ENCODE data around the gene RBM4B. TPM values are rescaled to one million over a fixed set of nuclear protein-coding genes. Genes with fewer than 3 reads are reported as not detected.

Gene RBM4B
- total RNA-seq, 1 donor from 2014 or later: 9.5 TPM

DNA sequence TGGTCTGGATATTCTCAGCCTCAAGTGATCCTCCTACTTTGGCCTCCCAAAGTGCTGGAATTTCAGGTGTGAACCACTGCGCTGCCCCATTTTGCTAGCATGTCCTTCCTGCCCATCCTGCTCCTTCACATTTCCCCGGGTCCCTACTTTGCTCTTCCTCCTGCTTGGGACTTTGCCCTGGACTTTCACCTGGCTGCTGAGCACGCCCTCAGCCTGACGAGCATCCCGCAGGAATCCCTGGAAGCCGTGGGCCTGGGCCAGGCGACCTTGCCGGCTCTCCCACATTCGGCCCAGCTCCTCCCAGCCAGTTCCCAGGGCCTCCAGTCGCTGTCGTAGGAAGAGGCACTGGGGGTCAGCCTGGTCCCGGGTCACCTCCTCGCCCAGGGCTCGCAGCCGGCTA is 22.6 kb upstream of the RBM4B start:
- Histone ChIP-seq H3K27ac (no peak overlapping the region), H3K4me1 (no peaks in the 10 kb centered on the region), H3K4me3 (no peak overlapping the region), H3K27me3 (no peaks in the 10 kb centered on the region), H3K36me3 (no peaks in the 10 kb centered on the region), H3K9me3 (no peaks in the 10 kb centered on the region)
- DNase-seq (no peak), ATAC-seq (no peak)
- TF ChIP-seq CTCF (IDR thresholded peaks at IDR 0.05): no peak
- intact Hi-C loops (cut with DNase I): no loop called here

- DNase-seq (no peak), ATAC-seq (no peak)
- no peak for TF ChIP-seq CTCF (IDR thresholded peaks at IDR 0.05)
- intact Hi-C loops (cut with DNase I): loop anchor here (5.0 kb wide), 1 partner anchor 134 kb away; no protein-coding TSS in a partner anchor
- Histone ChIP-seq H3K27ac (no peak overlapping the region), H3K4me3 (no peak overlapping the region), H3K27me3 (no peaks in the 10 kb centered on the region), H3K4me1 (no peaks in the 10 kb centered on the region), H3K36me3 (no peaks in the 10 kb centered on the region), H3K9me3 (no peaks in the 10 kb centered on the region)
Observed at GRCh38 chr11:66698491-66698890, 20.8 kb upstream of the RBM4B start.

- Histone ChIP-seq H3K27ac (no peak overlapping the region), H3K27me3 (no peaks in the 10 kb centered on the region), H3K36me3 (no peaks in the 10 kb centered on the region), H3K9me3 (no peaks in the 10 kb centered on the region), H3K4me1 (no peaks in the 10 kb centered on the region), H3K4me3 (no peak overlapping the region)
- TF ChIP-seq CTCF (IDR thresholded peaks at IDR 0.05): no peak
- intact Hi-C loops (cut with DNase I): loop anchor here (5.0 kb wide), 1 partner anchor 134 kb away; no protein-coding TSS in a partner anchor
- DNase-seq (no peak), ATAC-seq (no peak)
Observed at GRCh38 chr11:66697988-66698387, 20.3 kb upstream of the RBM4B start.

- no peak overlapping the region for H3K27ac ChIP-seq
- H3K27me3 ChIP-seq: no peaks in the 10 kb centered on the region
- no peak overlapping the region for H3K4me3 ChIP-seq
- intact Hi-C loops (cut with DNase I): loop anchor here (5.0 kb wide), 1 partner anchor 136 kb away; no protein-coding TSS in a partner anchor
- H3K4me1 ChIP-seq: no peaks in the 10 kb centered on the region
- DNase-seq (no peak), ATAC-seq (no peak)
- TF ChIP-seq CTCF (IDR thresholded peaks at IDR 0.05): no peak
- H3K36me3 ChIP-seq: no peaks in the 10 kb centered on the region
- no peaks in the 10 kb centered on the region for H3K9me3 ChIP-seq
Observed at GRCh38 chr11:66696146-66696545, 18.5 kb upstream of the RBM4B start.

DNA sequence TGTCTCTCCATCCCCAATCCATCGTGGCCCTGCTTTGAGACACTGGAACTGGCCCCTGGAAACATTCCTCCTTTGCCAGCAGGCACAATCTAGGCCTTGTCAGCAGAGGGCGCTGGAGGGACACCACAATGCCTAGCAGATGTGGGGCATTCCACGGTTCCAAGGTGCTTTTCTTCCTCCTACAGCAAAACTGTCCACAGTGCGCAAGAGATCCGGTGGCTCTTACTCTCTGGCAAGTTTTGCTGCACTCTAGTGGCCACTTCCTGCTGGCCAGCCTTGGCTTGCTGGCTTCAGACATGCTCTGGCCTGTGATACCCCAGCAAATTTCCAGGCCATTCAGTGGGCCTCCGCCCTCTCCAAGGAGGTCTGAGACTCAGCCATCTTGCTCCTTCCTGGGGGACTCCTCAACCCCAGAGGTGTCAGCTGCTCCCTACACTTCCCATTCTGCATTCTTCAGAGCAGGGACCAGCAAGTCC is 17.1 kb upstream of the RBM4B start:
- Histone ChIP-seq H3K4me1 (no peaks in the 10 kb centered on the region), H3K9me3 (no peaks in the 10 kb centered on the region), H3K27ac (no peak overlapping the region), H3K27me3 (no peaks in the 10 kb centered on the region), H3K4me3 (no peak overlapping the region), H3K36me3 (no peaks in the 10 kb centered on the region)
- intact Hi-C loops (cut with DNase I): loop anchor here (5.0 kb wide), 1 partner anchor 138 kb away; no protein-coding TSS in a partner anchor
- ATAC-seq (peak; percentile 96), DNase-seq (peak; percentile 91)
- TF ChIP-seq CTCF (IDR thresholded peaks at IDR 0.05): peak; percentile 90

DNA sequence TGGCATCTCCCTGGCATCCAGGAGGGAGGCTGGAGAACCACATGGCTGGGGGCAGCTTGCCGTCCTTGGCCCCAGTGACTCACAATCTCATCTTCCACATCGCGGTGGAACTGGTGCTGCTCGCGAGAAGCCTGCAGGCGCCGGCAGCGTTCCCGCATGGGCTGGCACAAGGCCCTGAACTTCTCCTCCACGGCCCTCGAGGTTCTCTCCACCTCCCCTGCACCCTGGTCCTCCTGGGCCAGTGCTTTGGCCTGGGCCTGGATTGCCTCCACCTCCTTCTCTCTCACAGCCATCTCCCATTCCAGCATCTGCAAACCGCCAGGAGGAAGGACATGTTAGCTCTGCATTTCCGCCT is 16.3 kb upstream of the RBM4B start:
- peak; percentile 57 for DNase-seq
- H3K4me1 ChIP-seq: no peaks in the 10 kb centered on the region
- H3K27me3 ChIP-seq: no peaks in the 10 kb centered on the region
- intact Hi-C loops (cut with DNase I): no loop called here
- H3K36me3 ChIP-seq: no peaks in the 10 kb centered on the region
- no peak for ATAC-seq
- no peak for TF ChIP-seq CTCF (IDR thresholded peaks at IDR 0.05)
- no peak overlapping the region for H3K27ac ChIP-seq
- no peak overlapping the region for H3K4me3 ChIP-seq
- H3K9me3 ChIP-seq: no peaks in the 10 kb centered on the region

Measured in upper lobe of right lung (tissue), 1 donor.